PC-9 (cell line): ENCODE data around the gene TLDC2.

Experiments
- CTCF ChIP-seq: fragments of 200-600 bp; sonication (generic); conservative IDR thresholded peaks from 2 replicates; pipeline ENCODE4 v1.6.1; 2017; ENCODE audit warnings: mixed run types, antibody characterized with exemption, mild to moderate bottlenecking, moderate library complexity
- EZH2 ChIP-seq: fragments of 200-600 bp; sonication (generic); IDR thresholded peaks from 2 replicates; pipeline ENCODE4 v1.8.0; 2017; ENCODE audit warnings: antibody characterized with exemption, low read depth

- TF ChIP-seq CTCF, result no peak
- TF ChIP-seq EZH2, result no peak
Measured at GRCh38 chr20:36839150-36839549, 36.8 kb upstream of the TLDC2 start.
